HG03103 (cell line): ENCODE measurements around the gene MTNR1A.

Experiments
- ATAC-seq: cut with Tn5 transposase; IDR thresholded peaks from one replicate; pipeline ENCODE4 v1.9.1; 2021; ENCODE audit warnings: low read depth; ENCODE audit not compliant: unreplicated experiment

Gene MTNR1A

DNA sequence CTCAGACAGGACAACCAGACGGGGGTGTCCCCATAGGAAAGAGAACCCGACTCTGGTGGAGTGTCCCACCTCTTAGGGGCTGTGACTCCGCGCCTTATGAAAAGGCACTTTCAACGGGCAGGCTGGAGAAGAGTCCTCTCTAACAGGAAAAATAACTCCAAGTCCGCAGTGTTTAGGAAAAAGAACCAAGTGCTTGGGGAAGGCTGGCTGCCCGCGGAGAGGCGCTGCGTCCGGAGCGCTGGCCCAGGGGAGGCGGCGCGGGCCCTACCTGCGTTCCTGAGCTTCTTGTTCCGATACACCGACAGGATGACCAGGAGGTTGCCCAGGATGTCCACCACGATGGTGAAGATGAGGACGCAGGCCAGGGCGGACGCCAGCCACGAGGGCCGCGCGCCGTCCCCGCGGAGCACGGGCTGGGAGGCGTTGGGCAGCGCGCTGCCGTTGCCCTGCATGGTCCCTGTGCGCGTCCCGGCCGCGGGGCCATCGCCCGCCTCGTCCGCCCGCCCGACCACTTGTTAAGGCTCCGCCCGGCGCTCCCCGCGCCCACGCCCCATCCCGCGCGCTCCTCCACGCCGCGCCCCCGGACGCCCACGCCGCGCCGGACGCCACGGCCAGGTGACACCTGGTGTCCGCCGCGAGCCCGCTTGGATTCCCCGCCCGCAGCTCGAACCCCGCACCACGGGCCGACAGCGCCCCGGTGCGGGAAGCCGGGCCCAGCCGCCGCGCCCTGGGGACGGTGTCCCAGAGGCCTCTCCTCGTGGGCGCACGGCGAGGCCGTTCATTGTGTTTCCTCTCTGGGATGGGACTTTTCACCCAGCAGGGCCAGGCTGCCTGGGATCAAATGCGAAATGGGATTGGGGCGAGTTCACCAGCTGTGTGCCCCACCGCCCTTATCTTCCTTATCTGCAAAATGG is at the start of gene MTNR1A:
MTNR1A (minus strand) TSS at position 654 of the 914 bp plus-strand sequence; CDS start at position 452, 202 bp downstream.
- ATAC-seq = no peak

DNA sequence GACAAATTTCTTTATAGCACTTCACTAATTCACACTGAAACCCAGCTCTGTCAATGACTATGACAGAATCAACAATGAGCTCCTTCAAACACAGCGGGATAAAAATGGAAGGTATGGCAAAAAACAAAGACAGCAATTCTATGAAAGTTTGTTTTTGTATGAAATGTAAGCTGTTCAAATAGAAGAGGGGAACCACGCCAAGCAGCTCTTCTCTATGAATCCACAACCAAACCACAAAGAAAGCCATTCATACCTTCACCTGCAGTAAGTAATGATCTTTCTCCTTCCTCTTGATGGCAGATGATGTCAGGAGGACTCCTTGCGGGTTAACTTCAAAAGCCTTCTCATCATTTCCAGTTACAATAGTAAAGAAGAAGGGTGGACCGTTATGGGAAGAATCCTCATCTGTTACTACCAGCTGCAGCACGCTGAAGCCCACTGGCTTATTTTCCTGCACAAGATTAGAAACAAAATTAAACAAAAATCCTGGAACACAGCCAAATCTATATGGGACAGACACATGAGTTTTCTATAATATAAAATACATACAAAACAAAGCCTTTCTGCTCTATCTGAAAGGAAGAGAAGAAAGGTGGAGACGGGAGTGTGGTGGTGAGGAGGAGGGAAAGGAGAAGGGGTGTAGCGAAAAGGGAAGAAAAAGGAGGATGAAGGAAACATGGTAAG is 48.9 kb upstream of the MTNR1A start:
- ATAC-seq = no peak

DNA sequence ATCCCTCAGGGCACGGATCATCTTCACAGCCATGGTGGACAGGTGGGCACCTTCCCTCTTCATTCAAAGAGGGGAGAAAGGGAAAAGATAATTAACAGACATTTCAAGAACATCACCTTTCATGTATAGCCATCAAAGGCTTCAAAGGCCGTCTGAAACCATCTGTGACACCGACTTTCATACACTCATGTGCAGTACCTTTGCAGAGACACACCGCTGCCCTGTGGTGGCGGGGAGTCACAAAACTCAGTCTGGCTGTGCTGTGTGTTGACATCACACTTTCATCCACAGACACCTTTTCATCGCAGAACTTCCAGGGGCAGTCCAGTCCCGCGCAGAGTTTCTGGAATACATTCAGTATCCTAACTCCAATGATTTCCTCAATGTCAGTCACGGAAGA is 47.6 kb upstream of the MTNR1A start:
- ATAC-seq = no peak

DNA sequence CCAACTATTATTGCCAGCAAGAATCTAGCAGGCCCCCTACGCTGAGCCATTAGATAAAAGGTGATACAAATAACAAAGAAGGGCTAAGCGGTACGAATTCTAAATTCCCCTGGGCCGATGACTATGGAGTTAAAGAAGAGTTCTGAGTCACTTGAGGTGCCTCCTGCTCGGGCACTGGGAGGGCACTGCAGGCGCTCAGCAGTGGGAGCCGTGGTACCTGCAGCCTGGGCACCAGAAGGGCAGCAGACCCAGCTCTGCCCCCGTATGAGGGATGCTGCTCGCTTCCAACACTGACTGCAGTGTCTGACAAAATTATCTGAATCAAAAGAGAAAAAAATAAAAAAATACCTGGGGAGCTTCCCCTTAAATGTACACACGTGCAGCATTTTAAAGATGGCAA is 44.1 kb upstream of the MTNR1A start:
- no peak for ATAC-seq

DNA sequence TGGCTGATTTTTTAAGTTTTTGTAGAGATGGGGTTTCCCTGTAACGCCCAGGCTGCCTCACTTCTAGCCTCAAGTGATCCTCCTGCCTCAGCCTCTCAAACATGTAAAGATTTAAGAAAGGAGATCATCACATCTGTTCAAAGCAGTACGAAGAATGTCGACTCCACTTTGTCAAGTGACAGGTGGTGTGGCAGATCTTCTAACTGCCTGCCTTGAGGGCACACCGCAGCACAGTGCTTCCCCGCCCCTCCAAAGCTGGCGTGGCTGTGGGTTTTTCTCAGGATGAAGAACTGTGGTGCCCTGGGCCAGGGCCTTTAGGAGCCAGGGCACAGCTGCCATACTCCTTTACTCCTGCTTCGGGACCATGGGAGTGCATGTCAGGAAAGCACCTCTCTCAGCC is 43.3 kb upstream of the MTNR1A start:
- ATAC-seq = no peak

DNA sequence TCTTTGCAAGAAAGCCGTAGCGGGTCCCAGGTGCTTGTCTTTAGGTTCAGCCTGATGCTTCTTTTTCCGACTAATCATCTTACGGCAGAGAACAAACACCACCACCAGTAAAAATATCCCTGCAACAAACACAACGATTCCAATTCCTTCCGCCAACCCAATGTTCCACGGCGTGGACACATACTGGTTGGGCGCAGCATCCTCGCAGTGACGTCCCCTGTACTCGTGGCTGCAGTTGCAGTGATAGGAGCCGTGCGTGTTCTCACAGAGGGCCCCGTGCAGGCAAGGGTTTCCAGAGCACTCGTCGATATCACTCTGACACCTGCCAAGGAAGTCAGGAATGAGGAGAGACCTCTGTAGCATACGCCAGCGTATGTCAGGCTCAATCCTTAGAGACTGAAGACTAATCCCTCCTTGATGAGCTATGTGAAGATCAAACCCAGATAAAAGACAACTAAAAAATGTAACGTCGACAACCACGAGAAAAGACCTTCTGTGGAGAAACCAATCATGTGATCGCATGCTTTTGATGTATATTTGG is 41.6 kb upstream of the MTNR1A start:
- ATAC-seq = no peak

DNA sequence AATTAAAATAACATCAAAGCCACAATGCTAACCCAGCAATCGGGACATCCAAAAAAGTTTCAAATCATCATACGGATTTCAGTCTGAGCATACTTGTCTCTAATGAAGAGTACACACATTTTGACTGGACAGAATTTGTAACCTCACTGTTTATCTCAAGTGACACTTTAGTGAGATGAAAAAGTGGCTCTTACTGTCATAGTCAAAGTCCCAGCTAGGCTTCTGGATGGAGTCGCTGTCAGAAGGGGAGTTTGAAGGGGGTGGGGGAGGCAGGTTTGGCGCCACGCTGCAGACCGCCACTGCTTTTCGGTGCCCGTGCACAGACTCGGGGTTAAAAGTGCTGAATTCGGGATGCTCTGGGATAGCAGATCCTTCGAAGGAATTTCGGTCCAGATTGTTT is 41.0 kb upstream of the MTNR1A start:
- ATAC-seq = no peak

DNA sequence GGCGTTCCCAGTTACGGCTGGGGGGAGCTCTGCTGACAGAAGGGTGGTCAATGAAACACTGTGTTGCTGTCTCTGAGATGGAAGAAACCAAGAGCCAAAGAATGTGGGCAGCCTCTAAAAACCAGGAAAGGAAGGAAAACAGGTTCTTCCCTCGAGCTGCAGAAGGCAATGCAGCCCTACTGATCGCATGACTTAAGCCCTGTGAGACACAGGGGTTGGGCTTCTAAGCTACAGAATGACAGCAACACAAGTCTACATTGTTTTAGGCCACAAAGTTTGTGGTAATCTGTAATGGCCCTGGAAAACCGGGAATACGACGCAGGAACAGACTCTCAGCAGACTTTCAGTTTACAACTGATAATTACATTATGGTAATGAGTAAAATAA is 38.2 kb upstream of the MTNR1A start:
- ATAC-seq = no peak

DNA sequence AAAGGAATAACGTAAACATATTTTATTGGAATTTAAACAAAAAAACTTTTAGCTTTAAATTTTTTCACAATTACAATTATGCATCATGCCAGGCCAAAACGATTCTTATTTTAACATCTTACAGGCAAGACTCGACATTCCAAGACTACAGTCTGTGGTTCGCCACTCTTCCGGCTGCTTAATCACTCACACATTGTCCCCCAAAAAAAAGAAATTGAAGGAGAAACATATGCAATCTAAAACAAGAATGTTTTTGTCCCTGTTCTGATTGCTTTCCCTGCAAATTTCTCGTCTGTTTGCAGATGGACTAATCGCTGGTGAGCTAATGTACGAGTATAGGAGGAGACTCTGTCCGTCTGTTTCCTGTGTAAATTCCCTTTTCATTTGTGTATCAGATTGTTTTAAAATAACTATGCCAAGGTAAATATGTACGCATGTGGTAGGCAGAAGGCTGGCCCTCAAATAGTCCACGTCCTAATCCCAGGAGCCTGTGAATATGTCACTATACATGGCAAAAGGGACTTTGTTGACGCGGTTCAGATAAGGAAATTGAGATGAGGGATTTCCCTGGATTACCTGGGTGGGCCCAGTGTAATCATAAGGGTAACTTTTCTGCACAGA is 37.7 kb upstream of the MTNR1A start:
- no peak for ATAC-seq

DNA sequence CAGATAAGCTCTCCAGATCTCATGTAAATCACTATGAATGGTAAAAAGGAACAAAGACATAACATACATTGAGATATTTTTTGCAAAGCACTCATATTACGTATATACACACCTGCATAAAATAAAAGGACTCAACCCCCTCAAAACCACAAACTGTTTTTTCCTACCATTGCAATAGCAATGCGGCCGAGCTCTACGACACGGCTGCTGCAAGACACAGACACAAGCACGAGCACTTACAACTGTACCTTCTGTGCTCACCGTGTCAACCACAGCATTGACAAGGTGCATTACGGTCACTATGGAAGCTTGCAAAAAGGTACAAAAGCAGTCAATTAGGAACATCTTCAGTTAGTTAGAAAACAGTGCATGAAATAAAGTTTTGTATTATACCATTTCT is 37.1 kb upstream of the MTNR1A start:
- no peak for ATAC-seq

DNA sequence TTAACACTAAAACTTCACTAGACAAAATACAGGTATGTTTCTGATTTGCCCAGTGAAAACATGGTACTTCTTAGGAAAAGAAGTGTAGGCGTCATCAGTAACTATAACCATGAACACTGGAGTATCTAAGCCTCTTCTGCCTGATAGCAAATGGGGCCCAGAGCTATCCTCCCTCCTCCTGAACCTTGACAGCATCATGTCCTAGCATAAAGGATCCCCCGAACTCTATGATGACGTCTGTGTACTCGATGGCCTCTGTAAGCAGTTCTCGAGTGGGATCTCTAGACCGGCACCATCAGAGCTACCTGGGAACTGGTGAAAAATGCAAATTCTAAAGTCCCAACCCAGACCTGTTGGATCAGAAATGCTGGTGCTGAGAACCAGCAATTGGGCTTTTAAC is 36.3 kb upstream of the MTNR1A start:
- ATAC-seq = no peak

DNA sequence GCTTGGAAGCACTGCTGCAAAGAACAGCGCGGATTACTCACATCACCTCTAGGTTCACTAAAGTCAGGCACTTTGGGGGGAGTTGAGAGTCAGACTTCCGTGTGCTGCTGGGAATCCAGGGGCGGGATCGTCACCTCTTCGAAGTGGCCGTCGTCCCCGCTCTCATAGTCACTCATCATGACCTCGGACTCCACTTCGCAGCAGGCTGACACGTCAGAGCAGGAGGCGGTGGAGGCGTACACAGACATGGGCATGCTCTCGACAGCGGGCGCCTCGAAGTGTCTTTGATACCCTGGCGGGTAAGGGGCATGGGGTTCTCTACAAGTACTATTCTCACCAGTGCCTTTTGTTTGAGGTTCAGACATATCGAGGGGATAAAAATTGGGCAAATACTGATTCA is 33.1 kb upstream of the MTNR1A start:
- no peak for ATAC-seq

DNA sequence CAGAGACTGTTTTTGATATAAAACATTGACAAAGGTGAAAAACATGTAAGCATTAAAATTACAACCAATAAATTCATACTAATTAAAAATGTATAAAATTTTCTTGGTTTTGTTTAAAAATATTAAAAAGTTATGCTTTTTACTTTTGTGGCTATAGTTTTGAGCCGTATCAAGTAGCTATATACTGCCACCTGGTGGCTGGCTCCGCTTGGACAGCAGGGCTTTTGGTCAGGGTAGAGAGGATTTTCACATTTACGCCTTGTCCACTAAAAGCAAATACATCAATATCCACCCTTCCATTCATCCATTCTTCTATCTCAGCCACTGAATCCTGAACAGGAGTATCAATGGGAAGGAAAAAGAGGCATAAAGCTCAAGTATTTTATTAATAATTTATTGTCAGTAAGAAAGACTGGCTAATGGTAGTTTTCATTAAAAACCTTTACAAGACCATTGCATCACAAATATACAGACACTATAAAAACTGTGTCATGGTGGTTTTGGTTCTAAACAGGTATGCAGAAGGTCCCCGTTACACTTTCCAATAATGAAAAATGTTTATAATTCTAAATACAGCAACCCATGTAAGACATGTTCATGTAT is 32.1 kb upstream of the MTNR1A start:
- ATAC-seq = peak; percentile 70

DNA sequence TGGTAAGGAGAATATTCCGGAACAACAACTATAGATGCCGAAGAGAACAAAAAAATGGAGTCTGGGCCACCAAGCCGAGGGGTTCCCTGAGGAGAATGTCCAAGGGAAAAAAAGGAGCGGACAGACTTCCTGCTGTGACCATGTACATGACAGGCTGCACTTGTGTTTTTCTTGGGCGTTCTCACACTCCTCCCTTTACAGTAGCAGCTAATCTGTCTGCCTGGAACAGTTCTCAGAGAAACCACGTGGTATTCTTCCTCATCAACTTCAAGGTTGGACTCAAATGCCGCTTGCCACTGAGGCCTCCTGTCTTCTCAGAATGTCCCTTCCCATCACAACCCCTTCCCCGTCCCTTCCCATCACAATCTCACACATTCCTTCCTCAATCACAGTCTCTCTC is 30.8 kb upstream of the MTNR1A start:
- no peak for ATAC-seq

DNA sequence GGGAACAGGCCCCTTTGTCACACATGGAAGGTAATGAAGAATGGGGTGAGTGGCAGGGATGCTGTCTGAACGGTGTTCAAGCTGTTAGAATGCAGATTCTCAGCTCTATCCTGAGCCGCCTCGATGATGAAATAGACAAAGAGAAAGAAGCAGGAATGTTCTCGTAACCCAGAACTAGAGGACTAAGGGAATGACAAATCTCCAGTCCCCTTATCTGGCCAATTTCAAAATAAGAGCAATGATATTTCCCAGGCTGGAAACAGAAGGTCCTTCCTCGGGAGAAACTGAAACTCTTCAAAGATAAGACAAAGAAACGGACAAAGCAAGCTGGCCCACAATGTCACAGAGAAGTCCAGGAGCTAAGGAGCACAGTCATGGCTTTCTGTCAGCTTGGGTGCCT is 29.5 kb upstream of the MTNR1A start:
- no peak for ATAC-seq

DNA sequence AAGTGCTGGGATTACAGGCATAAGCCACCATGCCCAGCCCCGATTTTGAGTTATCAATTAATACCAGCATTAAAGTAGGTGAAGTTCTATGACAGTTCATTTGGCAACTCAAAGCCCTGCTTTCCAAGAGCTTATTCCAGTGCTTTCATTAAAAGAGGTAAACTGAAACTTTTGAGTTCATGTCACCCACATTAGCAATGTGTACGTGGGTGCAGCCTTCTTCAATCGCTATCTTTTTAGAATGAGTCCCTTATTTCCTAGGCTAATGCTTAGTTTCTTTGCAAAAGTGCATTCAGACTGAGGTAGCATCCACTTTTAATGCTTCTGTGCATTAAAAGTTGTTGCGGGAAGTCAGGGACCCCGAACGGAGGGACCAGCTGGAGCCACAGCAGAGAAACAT is 26.1 kb upstream of the MTNR1A start:
- ATAC-seq = no peak

DNA sequence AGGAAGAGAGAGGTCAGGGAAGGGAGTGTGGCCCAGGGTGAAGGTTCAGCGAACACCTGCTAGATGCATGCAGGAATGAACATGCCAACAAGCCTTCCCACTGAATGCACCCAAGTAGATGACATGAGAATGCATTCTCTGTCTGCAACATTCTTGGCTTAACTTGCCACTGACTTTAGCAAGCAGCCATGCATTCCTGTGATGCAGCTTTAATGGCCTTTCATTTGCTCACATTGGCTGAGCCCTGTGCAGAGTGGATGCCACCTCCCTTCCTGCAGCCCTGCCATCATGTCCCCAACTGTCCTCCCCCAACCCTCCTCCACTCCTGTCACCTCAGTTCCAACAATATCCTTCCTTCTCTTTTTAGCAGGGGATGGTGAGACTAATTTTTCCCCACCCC is 25.3 kb upstream of the MTNR1A start:
- ATAC-seq = no peak

DNA sequence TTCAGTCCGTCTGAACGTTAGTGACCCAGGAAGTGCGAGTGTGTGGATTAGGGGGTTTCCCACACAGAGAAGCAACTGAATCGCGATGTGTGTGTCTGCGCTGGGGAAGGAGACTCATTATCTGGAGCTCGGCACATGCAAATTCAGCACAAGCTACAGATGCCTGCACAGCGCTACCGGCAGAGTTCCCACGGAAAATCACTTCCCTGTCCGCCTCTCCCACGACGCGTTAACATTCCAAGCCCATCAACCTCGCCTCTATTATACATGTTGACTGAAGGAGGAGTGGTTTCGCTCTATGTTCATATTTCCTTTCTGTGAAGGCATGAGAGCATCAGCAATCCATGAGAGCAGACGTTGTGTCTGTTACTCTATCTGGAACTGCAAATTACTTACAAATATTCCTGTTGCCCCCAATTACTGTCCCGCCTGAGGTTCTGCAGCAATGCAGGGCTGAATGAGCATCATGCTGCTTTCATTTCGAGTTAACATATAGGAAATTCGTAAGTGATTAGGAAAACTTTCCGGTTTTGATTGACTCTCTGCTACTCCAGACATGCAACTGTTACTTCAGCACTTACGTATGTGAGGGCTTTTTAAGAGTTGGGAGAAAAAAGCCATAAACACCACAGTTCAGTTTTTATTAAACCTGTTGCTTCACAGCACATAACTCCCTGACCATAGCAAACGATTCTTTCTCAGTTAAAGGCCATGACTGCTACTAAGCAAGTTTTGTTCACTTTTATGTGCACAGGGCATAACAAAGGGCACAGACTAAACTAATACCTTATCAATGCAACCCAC is 15.0 kb upstream of the MTNR1A start:
- no peak for ATAC-seq

DNA sequence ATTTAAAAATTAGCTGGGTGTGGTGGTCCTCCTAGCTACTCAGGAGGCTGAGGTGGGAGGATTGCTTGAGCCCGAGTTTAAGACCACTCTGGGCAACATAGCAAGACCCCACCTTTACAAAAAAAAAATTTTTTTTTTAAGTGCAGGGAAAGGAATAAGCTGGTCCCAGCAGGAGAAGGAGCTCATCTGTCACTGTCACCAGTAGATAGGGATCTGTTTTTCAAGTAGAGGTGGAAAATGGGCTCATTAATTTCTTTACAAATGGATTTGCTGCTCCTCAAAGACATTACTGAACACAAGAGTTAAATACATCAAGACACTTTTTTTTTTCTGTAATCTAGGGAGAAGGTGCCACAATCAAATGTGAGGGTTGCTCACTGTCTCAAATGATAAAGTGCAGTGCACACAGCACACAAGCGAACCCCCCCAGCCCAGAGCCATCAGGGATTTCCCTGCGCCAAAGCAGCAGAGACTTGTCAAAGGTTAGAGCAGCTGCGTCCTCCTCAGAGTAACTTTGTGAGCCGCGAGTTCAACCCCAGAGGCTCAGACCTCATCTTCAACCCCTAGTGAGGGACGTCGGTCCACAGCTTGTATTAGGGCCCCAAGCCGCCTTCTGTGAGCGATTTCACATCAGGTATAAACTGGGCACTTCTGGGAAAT is 14.3 kb upstream of the MTNR1A start:
- ATAC-seq = no peak

DNA sequence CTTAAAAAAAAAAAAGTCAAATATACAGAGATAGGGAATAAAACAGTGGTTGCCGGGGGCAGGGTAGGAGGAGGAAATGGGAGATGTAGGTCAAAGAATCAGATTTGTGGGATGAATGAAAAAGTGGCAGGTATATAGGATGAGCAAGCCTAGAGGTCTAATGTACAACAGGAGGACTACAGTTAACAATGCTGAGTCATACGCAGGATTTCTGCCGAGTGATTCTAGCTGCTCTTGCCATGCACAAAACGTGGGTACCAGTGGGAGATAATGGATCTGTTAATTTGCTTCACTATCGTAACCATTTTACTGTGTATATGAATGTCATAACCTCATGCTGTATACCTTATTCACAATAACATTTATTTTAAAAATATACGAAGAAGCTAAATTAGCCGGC is 10.7 kb upstream of the MTNR1A start:
- ATAC-seq = no peak
